HEK293T (cell line): ENCODE results near the gene LRP5.

ENCODE experiments used
- ARNT ChIP-seq: fragments of 450-650 bp; IDR thresholded peaks from 2 replicates; pipeline ENCODE4 v1.6.1; 2017; ENCODE audit warnings: mild to moderate bottlenecking
- BHLHE40 ChIP-seq: fragments of 450-650 bp; IDR thresholded peaks from 2 replicates; pipeline ENCODE4 v1.6.1; 2016; ENCODE audit warnings: mild to moderate bottlenecking, moderate library complexity, borderline replicate concordance
- CTBP1 ChIP-seq: fragments of 450-650 bp; IDR thresholded peaks from 2 replicates; pipeline ENCODE4 v1.6.1; 2016; ENCODE audit warnings: borderline replicate concordance
- ELF4 ChIP-seq: fragments of 450-650 bp; IDR thresholded peaks from 2 replicates; pipeline ENCODE4 v1.6.1; 2017; ENCODE audit warnings: antibody characterized with exemption
- FOXM1 ChIP-seq: fragments of 450-650 bp; IDR thresholded peaks from 2 replicates; pipeline ENCODE4 v1.6.1; 2017; ENCODE audit warnings: mild to moderate bottlenecking, borderline replicate concordance
- L3MBTL2 ChIP-seq: fragments of 450-650 bp; conservative IDR thresholded peaks from 2 replicates; pipeline ENCODE4 v1.6.1; 2016; ENCODE audit warnings: mild to moderate bottlenecking
- TARDBP ChIP-seq: fragments of 450-650 bp; IDR thresholded peaks from 2 replicates; pipeline ENCODE4 v1.6.1; 2016

DNA sequence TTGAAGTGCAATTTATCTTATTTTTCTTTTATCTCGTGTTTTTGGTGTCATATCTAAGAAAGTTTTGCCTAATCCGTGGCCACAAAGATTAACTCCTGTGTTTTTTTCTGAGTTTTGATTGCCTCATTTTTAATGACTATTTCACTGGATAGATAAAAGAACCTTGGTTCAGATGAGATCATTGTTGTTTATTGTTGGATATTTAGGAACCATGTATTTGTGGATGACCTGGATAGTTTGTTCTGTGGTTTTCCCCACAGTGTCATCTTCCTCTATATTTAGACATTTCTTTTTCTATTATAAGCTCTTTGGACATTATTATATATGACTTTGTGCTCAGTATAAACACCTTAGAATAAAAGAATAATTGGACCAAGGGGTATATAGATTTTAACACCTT, 185.4 kb downstream of the LRP5 start:
- TF ChIP-seq CTBP1 (no peak), BHLHE40 (no peak), ARNT (no peak), TARDBP (no peak), L3MBTL2 (no peak), FOXM1 (no peak), ELF4 (no peak)
